Coronary artery (tissue), 2 donors: ENCODE results near the gene COL6A1.
A peak's percentile ranks its signal among the peaks of the same experiment; 100 is the strongest.

ENCODE experiments used
- DNase-seq: peaks from one replicate; pipeline ENCODE4 v3.0.0-alpha.2; 2017; ENCODE audit warnings: low spot score
- H3K27ac ChIP-seq, 2 donors: fragments of 200-600 bp; sonication (generic); one replicate each; pipeline ENCODE4 v1.5.1; 2016 to 2019
- H3K4me3 ChIP-seq: fragments of 200-600 bp; sonication (generic); 2 replicates; pipeline ENCODE4 v1.5.1; 2016; ENCODE audit warnings: mild to moderate bottlenecking, moderate library complexity
- CTCF ChIP-seq: fragments of 200-600 bp; sonication (generic); IDR thresholded peaks from one replicate; pipeline ENCODE4 v1.5.1; 2019; ENCODE audit warnings: antibody characterized with exemption

COL6A1 gene

DNA sequence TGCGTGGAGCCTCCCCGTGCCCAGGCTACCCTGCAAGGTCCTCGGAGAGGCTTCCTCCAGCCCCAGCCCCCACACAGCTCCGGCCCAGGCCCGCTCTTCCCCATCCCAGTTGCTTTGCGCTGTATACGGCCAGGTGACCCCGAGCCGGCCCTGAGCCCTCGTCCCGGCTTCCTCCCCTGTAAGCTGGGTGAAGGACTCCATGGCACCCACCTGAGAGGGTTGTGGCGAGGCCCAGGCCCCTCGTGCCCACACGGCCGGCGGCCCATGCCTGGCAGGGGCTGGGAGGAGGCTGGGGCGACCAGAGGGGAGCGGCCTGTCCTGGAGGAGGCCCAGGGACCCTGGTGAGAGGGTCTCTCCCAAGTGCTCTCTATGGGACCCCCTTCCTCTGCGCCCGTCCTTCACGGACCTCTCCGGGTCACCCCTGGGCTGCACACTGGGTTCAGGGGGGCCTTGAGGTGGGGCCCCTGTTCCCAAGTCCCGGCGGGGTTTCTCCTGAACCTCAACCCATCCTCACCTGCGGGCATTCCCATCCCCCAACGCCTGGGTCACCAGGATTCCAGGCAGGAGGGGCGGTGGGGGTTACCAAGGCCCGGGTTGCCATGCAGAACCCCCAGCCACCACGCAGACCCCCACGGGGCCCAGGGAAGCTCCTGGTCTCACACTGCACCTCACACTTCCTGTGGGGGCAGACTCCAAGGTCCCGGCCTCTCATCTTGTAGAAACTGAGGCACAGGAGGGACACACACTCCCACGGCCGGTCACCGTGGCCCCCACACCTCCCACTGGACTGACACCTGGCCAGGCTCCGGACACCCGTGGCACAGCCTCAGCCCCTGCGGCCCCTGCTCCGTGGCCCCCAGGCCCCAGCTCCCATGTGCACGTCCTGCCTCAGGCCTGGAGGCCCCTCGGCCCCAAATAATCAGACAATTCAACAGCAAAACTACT lies 25.2 kb downstream of the COL6A1 start:
- H3K27ac ChIP-seq: no peak overlapping the region
- H3K4me3 ChIP-seq: no peak overlapping the region
- no peak for TF ChIP-seq CTCF
- DNase-seq: peak; percentile 73

GRCh38 chr21:46007492-46007868 lies 25.9 kb downstream of the COL6A1 start:
- H3K27ac ChIP-seq: no peak overlapping the region
- TF ChIP-seq CTCF: no peak
- H3K4me3 ChIP-seq: no peak overlapping the region
- no peak for DNase-seq

DNA sequence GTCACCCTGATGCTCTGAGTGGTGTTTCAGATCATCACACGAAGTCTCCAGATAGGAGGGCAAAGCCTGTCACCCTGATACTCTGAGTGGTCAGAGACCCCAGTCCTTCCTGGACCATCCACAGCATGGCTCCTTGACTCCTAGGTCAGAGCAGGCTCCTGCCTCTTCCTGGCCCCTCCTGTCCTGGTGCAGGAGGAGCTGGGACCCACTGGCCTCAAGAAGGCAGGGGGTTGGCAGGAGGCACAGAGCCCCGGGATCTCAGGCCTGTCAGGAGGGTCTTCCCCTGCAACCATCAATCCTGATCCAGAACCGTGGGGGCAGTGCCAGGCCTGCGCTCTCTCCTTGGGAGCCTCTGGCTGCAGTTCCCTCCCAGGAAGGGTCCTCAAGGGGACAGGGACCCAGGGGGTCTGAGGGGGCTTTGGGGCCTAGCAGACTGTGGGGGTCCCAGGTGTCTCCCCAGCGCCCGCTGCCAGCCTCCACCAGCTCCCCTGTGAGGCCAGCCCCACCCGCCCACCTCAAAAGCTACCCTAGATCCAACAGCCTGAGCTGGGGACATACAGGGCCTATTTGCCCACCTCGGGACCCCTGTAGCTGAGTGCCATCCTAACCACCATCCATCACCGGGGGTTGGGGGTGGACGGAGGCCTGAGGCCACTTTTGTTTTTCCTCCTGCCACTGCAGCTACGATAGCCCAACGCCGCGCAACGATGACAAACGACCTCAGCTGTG lies 27.5 kb downstream of the COL6A1 start:
- DNase-seq: no peak
- Histone ChIP-seq H3K4me3 (no peak overlapping the region), H3K27ac (no peak overlapping the region)
- no peak for TF ChIP-seq CTCF

GRCh38 chr21:46009951-46010705 lies 28.6 kb downstream of the COL6A1 start:
- no peak overlapping the region for H3K27ac ChIP-seq
- no peak for TF ChIP-seq CTCF

GRCh38 chr21:46011267-46011967 lies 29.8 kb downstream of the COL6A1 start:
- TF ChIP-seq CTCF: no peak
- Histone ChIP-seq H3K4me3 (no peak overlapping the region), H3K27ac (no peak overlapping the region)
- no peak for DNase-seq

More at GRCh38 chr21:46009951-46010705, 28.6 kb downstream of the COL6A1 start:
- no peak for DNase-seq
- no peak overlapping the region for H3K4me3 ChIP-seq

GRCh38 chr21:46012154-46012553 lies 30.6 kb downstream of the COL6A1 start:
- DNase-seq: no peak
- Histone ChIP-seq H3K27ac (no peak overlapping the region), H3K4me3 (no peak overlapping the region)
- TF ChIP-seq CTCF: no peak
